H1 (cell line): ENCODE data around the gene HOXB13. TPM values are rescaled to one million over a fixed set of nuclear protein-coding genes. Genes with fewer than 3 reads are reported as not detected.

Experiments used
- CBX8 ChIP-seq: fragments of 300-800, 300-1000 bp; sonication (generic); IDR thresholded peaks from 2 replicates; pipeline ENCODE4 v1.7.1; 2016; ENCODE audit warnings: low read depth, low read length, borderline replicate concordance
- CEBPB ChIP-seq: IDR thresholded peaks from 2 replicates; pipeline ENCODE4 v1.6.1; 2012; ENCODE audit warnings: low read depth, low read length
- SIX5 ChIP-seq: IDR thresholded peaks from 2 replicates; pipeline ENCODE4 v1.6.1; 2011; ENCODE audit warnings: mild to moderate bottlenecking, low read depth, low read length
- polyA plus RNA-seq, 7 experiments: library from polyadenylated mRNA; depleted of rRNA in 3 of 7; stranded (reverse) in 5 of 7; unstranded in 2 of 7; fragments of >200 nt in 5 of 7; fragments of 200-250 nt in 2 of 7; gene quantifications; 1 replicate in 5 of 7; 2 replicates in 1 of 7; 4 replicates in 1 of 7; pipeline versions ENCODE4 v1.2.1 to v1.2.3, GENCODE V29; 2011 to 2013; ENCODE audit warnings: missing spikeins in 2 of 7, mixed read lengths in 2 of 7
- total RNA-seq: library from RNA; stranded (reverse); fragmentation: NEBNext Ultra II Directional; extraction: Animal tissue kit (Norgen Biotek cat#: 25700); gene quantifications from 2 replicates; pipeline ENCODE4 v1.2.1, GENCODE V29; 2021

HOXB13 gene
- total and polyA plus RNA-seq, 2 of the 8 experiments (the other 6 are each of a cell fraction or from before 2014, with no cell fraction given) = not detected

- no peak for TF ChIP-seq CBX8
- TF ChIP-seq SIX5 = no peak
- no peak for TF ChIP-seq CEBPB
Observed at GRCh38 chr17:48715496-48716399, 12.8 kb downstream of the HOXB13 start (continued).
